ENCODE data around the gene P2RY2.

DNA sequence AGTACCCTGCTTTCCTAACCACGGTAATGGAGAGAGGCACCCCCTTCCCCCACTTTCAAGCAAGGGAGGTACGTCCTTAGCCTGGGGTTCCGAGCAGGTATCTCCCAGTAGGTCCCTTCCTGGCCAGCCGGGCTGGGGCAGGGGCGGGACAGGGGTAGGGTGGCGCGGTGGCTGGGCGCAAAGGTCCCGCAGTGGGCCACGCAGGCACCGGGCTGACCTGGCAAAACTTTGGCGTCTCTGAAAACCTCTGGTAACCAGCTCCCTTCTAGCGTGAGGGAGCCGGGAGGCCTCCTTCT lies 323 bp upstream of the P2RY2 start:
- TF ChIP-seq, protein P1, sequence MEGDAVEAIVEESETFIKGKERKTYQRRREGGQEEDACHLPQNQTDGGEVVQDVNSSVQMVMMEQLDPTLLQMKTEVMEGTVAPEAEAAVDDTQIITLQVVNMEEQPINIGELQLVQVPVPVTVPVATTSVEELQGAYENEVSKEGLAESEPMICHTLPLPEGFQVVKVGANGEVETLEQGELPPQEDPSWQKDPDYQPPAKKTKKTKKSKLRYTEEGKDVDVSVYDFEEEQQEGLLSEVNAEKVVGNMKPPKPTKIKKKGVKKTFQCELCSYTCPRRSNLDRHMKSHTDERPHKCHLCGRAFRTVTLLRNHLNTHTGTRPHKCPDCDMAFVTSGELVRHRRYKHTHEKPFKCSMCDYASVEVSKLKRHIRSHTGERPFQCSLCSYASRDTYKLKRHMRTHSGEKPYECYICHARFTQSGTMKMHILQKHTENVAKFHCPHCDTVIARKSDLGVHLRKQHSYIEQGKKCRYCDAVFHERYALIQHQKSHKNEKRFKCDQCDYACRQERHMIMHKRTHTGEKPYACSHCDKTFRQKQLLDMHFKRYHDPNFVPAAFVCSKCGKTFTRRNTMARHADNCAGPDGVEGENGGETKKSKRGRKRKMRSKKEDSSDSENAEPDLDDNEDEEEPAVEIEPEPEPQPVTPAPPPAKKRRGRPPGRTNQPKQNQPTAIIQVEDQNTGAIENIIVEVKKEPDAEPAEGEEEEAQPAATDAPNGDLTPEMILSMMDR (IDR thresholded peaks at IDR 0.05 in 2 of 3, conservative IDR thresholded peaks at IDR 0.05 in 1 of 3; ENCODE audit: borderline replicate concordance in 1 of 3, insufficient read depth in 1 of 3, low read depth in 2 of 3, low read length in 2 of 3) = no peak
- no peak for TF ChIP-seq CEBPB (IDR thresholded peaks at IDR 0.05; ENCODE audit: low read depth)

Measured in HCT116 (cell line).